MCF 10A (cell line): ENCODE measurements around the gene SELENOM. TPM values are rescaled to one million over a fixed set of nuclear protein-coding genes. Genes with fewer than 3 reads are reported as not detected.

Experiments used
- BruUV-seq: library from RNA; stranded (reverse); fragments of 400-500 nt; replicated peaks from 2 replicates; lab custom pipeline; 2021; lab: Mats Ljungman, UMichigan
- CTCF ChIA-PET: fragments of 300-600 bp; sonication (Branson Sonifier 250); formaldehyde crosslinking; extraction: SDS; loops from one replicate; lab custom pipeline; 2021; ENCODE audit warnings: antibody characterized with exemption, inconsistent platforms; lab: Yijun Ruan, JAX
- POLR2A ChIA-PET: fragments of 300-600, 350-650 bp; sonication (Branson Sonifier 250); formaldehyde crosslinking; extraction: SDS; loops from one replicate; lab custom pipeline; 2020; ENCODE audit warnings: antibody characterized with exemption, inconsistent platforms; lab: Yijun Ruan, JAX
- DNase-seq: peaks from one replicate; pipeline ENCODE4 v3.0.0-alpha.2; 2018; ENCODE audit not compliant: unreplicated experiment
- H3K27ac Mint-ChIP-seq: one replicate; pipeline ENCODE4 v1.8.0; 2022; ENCODE audit warnings: mild to moderate bottlenecking, low read depth, mixed read lengths; ENCODE audit not compliant: unreplicated experiment
- H3K27me3 Mint-ChIP-seq: one replicate; pipeline ENCODE4 v1.8.0; 2022; ENCODE audit warnings: mixed read lengths; ENCODE audit not compliant: insufficient read depth, unreplicated experiment
- H3K36me3 Mint-ChIP-seq: one replicate; pipeline ENCODE4 v1.8.0; 2022; ENCODE audit warnings: mild to moderate bottlenecking, moderate library complexity, mixed read lengths; ENCODE audit not compliant: insufficient read depth, unreplicated experiment
- H3K4me1 Mint-ChIP-seq: one replicate; pipeline ENCODE4 v1.8.0; 2022; ENCODE audit warnings: mixed read lengths; ENCODE audit not compliant: insufficient read depth, unreplicated experiment
- H3K4me3 Mint-ChIP-seq: one replicate; pipeline ENCODE4 v1.8.0; 2022; ENCODE audit warnings: mild to moderate bottlenecking, moderate library complexity, mixed read lengths; ENCODE audit not compliant: unreplicated experiment
- H3K9me3 Mint-ChIP-seq: one replicate; pipeline ENCODE4 v1.8.0; 2022; ENCODE audit warnings: mixed read lengths; ENCODE audit not compliant: unreplicated experiment
- intact Hi-C: fragments of 100-400 bp; cut with micrococcal nuclease; formaldehyde crosslinking; loops from 2 replicates; pipeline ENCODE4 v1.14.1; 2022
- total RNA-seq: library from RNA; stranded (reverse); gene quantifications from 2 replicates; pipeline ENCODE4 v1.2.3, GENCODE V29; 2022
- TF ChIP-seq, protein P1 (sequence below): fragments of 200-600 bp; IDR thresholded peaks from one replicate; pipeline ENCODE4 v1.8.0; 2022; ENCODE audit warnings: antibody characterized with exemption, mild to moderate bottlenecking; ENCODE audit not compliant: unreplicated experiment

Gene SELENOM
- total RNA-seq, 1 experiment from 2014 or later = 44.9 TPM

DNA sequence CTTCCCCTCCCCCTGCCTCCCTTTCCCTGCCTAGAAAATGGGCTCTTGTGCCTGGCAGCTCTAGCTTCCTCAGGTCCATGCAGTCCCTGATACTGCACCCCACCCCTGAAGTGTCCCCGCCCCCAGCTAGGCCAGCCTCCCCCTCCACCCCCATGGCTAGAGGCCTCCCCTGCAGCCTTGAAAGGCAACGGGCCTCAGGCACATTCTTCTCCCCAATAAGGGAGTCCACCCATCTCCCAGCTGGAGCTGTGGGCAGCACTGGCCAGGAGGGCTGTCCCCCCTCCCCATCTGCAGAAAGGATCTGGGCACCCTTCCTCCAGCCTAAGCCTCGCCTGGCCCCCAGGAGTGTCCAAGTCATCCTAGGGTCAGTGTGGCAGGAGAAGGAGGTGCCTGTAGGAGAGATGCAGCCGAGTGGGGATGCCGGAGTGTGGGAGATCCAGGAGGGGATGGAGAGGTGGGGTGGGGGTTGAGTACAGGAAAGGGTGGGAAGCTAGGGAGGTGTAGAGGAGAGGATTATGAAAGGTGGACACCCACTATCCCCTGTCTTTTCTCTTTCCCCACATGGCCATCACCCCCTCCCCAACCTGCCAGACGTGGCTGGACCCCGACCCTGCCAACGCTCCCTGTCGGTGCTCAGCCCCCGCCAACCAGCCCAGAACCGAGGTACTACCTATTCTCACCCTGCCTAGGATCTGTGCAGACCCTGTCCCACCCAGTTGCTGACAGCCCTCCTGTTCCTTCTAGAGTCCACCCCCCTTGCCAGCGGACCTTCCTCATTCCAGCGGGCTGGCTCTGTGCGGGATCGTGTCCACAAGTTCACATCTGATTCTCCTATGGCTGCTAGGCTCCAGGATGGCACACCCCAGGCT lies 16.9 kb downstream of the SELENOM start:
- Mint-ChIP-seq H3K4me3 (no peak overlapping the region), H3K4me1 (no peaks in the 10 kb centered on the region), H3K36me3 (peaks cover 5% of the 10 kb centered on the region), H3K9me3 (no peaks in the 10 kb centered on the region), H3K27ac (no peak overlapping the region), H3K27me3 (no peaks in the 10 kb centered on the region)
- no peak for DNase-seq
- POLR2A ChIA-PET = interaction anchor here (0.7 kb wide), 1 partner anchor 202 kb away, joined by 3 read pairs; no protein-coding TSS in a partner anchor
- CTCF ChIA-PET = interaction anchor here (0.6 to 2.2 kb wide), 9 partner anchors 9 to 456 kb away, joined by 3 to 7 read pairs (median 3); no protein-coding TSS in a partner anchor
- TF ChIP-seq, protein P1, sequence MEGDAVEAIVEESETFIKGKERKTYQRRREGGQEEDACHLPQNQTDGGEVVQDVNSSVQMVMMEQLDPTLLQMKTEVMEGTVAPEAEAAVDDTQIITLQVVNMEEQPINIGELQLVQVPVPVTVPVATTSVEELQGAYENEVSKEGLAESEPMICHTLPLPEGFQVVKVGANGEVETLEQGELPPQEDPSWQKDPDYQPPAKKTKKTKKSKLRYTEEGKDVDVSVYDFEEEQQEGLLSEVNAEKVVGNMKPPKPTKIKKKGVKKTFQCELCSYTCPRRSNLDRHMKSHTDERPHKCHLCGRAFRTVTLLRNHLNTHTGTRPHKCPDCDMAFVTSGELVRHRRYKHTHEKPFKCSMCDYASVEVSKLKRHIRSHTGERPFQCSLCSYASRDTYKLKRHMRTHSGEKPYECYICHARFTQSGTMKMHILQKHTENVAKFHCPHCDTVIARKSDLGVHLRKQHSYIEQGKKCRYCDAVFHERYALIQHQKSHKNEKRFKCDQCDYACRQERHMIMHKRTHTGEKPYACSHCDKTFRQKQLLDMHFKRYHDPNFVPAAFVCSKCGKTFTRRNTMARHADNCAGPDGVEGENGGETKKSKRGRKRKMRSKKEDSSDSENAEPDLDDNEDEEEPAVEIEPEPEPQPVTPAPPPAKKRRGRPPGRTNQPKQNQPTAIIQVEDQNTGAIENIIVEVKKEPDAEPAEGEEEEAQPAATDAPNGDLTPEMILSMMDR = no peak
- intact Hi-C loops = no loop called here
- BruUV-seq = no TSS peak

DNA sequence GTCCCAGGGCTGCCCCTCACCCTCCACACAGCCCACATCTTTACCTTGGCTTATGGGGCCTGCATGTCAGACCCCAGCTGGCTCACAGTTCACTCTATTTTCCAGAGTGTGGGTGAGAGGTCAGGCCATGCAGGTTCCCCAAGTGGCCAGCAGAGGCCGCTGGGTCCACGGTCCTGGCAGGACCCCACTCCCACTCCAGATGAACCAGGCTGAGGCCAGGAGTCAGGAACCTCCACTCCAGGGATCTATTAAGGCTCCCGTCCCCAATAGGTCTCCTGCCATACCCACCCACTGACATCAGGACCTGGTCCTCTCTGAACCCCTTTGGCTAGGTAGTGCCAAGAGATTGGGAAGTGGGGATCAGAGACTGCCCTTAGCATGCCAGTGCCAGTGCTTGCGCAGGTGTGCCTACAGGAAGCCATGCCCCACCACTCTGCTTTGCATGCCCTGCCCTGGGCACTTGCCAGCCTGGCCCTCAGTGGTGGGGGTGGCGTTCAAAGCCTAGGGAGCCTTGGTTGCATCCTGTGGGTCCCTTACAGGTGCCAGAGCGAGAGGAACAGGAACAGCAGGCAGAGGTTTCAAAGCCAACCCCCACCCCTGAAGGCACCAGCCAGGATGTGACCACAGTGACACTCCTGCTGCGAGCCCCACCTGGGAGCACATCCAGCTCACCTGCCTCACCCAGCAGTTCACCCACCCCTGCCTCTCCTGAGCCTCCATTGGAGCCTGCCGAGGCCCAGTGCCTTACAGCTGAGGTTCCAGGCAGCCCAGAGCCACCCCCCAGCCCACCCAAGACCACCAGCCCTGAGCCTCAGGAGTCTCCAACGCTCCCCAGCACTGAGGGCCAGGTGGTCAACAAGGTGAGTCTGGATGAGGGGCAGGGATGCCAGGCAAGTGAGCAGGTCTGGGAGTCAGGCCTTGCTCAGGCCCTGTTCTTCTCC lies 17.9 kb downstream of the SELENOM start:
- no peaks in the 10 kb centered on the region for H3K9me3 Mint-ChIP-seq
- peaks cover under 1% of the 10 kb centered on the region for H3K4me1 Mint-ChIP-seq
- intact Hi-C loops = loop anchor here (1.0 kb wide), 2 partner anchors 18 to 60 kb away; partner anchors contain the start of gene SELENOM
- DNase-seq = peak; percentile 32
- POLR2A ChIA-PET = no interaction called here
- H3K27me3 Mint-ChIP-seq = no peaks in the 10 kb centered on the region
- CTCF ChIA-PET = interaction anchor here (0.6 to 3.1 kb wide), 14 partner anchors 10 to 455 kb away, joined by 3 to 12 read pairs (median 4); partner anchors contain the start of gene MORC2
- peaks cover 5% of the 10 kb centered on the region for H3K36me3 Mint-ChIP-seq
- BruUV-seq = no TSS peak
- TF ChIP-seq, protein P1 = peak; percentile 78
- H3K4me3 Mint-ChIP-seq = no peak overlapping the region
- peak overlapping the region; percentile 29 for H3K27ac Mint-ChIP-seq

DNA sequence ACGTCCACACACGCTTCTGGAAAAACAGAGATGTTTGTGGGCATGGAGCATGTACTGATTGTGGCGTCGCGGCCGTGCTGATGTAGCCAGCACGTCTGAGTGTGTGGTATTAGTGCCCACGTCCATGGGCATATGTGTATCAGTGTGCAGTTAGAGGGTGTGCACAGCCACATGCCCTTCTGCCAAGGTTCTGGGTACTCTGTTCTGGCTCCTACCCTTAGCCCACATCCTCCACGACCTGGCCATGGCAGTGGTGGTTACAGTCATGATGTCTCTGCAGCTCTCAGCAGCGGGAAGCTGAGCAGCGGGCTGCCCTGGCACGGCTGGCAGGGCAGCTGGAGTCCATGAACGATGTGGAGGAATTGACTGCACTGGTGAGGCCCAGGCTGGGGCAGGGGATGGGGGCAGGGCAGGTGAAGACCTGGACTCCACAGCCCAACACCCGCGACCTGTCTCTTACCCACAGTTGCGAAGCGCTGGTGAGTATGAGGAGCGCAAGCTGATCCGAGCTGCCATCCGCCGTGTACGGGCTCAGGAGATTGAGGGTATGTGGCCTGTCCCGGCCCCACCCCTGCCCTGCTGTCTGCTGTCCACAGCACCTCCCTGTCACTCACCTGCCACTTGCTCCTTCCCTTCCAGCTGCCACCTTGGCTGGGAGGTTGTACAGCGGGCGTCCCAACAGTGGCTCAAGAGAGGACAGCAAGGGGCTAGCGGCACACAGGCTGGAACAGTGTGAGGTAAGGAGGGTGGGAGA lies 19.0 kb downstream of the SELENOM start:
- POLR2A ChIA-PET = no interaction called here
- intact Hi-C loops = no loop called here
- BruUV-seq = no TSS peak
- CTCF ChIA-PET = interaction anchor here (0.6 to 3.1 kb wide), 10 partner anchors 11 to 228 kb away, joined by 3 to 12 read pairs (median 4); partner anchors contain the start of gene MORC2
- no peak overlapping the region for H3K4me3 Mint-ChIP-seq
- peaks cover 5% of the 10 kb centered on the region for H3K36me3 Mint-ChIP-seq
- peaks cover 10% of the 10 kb centered on the region for H3K4me1 Mint-ChIP-seq
- H3K9me3 Mint-ChIP-seq = no peaks in the 10 kb centered on the region
- TF ChIP-seq, protein P1 = no peak
- DNase-seq = no peak
- peak overlapping the region; percentile 29 for H3K27ac Mint-ChIP-seq
- H3K27me3 Mint-ChIP-seq = no peaks in the 10 kb centered on the region
